HepG2 (cell line): ENCODE data around the gene LENEP. TPM values are rescaled to one million over a fixed set of nuclear protein-coding genes. Genes with fewer than 3 reads are reported as not detected.

ENCODE experiments used
- KLF15 ChIP-seq: sonication (generic); formaldehyde crosslinking; IDR thresholded peaks from 2 replicates; pipeline ENCODE4 v1.8.1; 2023; ENCODE audit warnings: borderline replicate concordance, mild to moderate bottlenecking, inconsistent platforms, missing genetic modification reagents, mixed read lengths
- NFAT5 ChIP-seq: sonication (generic); formaldehyde crosslinking; IDR thresholded peaks from 2 replicates; pipeline ENCODE4 v1.4.0; 2020; ENCODE audit warnings: missing genetic modification reagents
- SIX4 ChIP-seq: sonication (generic); formaldehyde crosslinking; IDR thresholded peaks from 2 replicates; pipeline ENCODE4 v1.4.0; 2020; ENCODE audit warnings: missing genetic modification reagents
- SMYD3 ChIP-seq: sonication (generic); formaldehyde crosslinking; IDR thresholded peaks from 2 replicates; pipeline ENCODE4 v1.8.1; 2023; ENCODE audit warnings: mild to moderate bottlenecking, missing genetic modification reagents
- SP1 ChIP-seq, 2 experiments: fragments of 450-650 bp in 1 of 2; sonication (generic) in 1 of 2; formaldehyde crosslinking in 1 of 2; IDR thresholded peaks; 2 replicates each; pipeline versions ENCODE4 v1.4.0 to v1.6.1; 2016 to 2020; ENCODE audit warnings: missing genetic modification reagents in 1 of 2
- TBP ChIP-seq: sonication (generic); formaldehyde crosslinking; IDR thresholded peaks from 2 replicates; pipeline ENCODE4 v1.5.0; 2020; ENCODE audit warnings: missing genetic modification reagents
- ZBTB7B ChIP-seq: sonication (generic); formaldehyde crosslinking; IDR thresholded peaks from 2 replicates; pipeline ENCODE4 v1.4.0; 2020; ENCODE audit warnings: missing genetic modification reagents
- ZNF33A ChIP-seq: sonication (generic); formaldehyde crosslinking; IDR thresholded peaks from 2 replicates; pipeline ENCODE4 v1.5.1; 2020; ENCODE audit warnings: missing genetic modification reagents, mild to moderate bottlenecking, moderate library complexity, borderline replicate concordance
- ZNF343 ChIP-seq: sonication (generic); formaldehyde crosslinking; IDR thresholded peaks from 2 replicates; pipeline ENCODE4 v1.4.0; 2020; ENCODE audit warnings: mild to moderate bottlenecking, missing genetic modification reagents
- ZNF749 ChIP-seq: sonication (generic); formaldehyde crosslinking; IDR thresholded peaks from 2 replicates; pipeline ENCODE4 v1.8.0; 2022; ENCODE audit warnings: mild to moderate bottlenecking, missing genetic modification reagents, moderate library complexity, borderline replicate concordance
- polyA plus RNA-seq, 8 experiments: library from polyadenylated mRNA; depleted of rRNA in 3 of 8; stranded (reverse) in 7 of 8; unstranded in 1 of 8; fragments of >200 nt; fragmentation: Illumina TruSeq in 4 of 8; extraction: Trizol in 4 of 8; gene quantifications; 2 replicates each; pipeline versions ENCODE4 v1.2.1 to v1.2.3, GENCODE V29; 2011 to 2016; ENCODE audit warnings: low read depth in 4 of 8, missing spikeins in 1 of 8, mixed read lengths in 1 of 8; ENCODE audit not compliant: insufficient read depth in 1 of 8
- total RNA-seq, 5 experiments: library from RNA; depleted of rRNA; stranded (reverse); fragments of >200 nt; fragmentation: Illumina TruSeq; extraction: Trizol; gene quantifications; 2 replicates each; pipeline ENCODE4 v1.2.3, GENCODE V29; 2016; ENCODE audit warnings: low read depth in 1 of 5
- TF ChIP-seq, protein P1 (sequence below): sonication (generic); formaldehyde crosslinking; IDR thresholded peaks from 2 replicates; pipeline ENCODE4 v1.5.0; 2020; ENCODE audit warnings: mild to moderate bottlenecking, missing genetic modification reagents, borderline replicate concordance
- TF ChIP-seq, protein P2 (sequence below): sonication (generic); formaldehyde crosslinking; IDR thresholded peaks from 2 replicates; pipeline ENCODE4 v1.4.0; 2020; ENCODE audit warnings: missing genetic modification reagents
- TF ChIP-seq, protein P3 (sequence below): sonication (generic); formaldehyde crosslinking; IDR thresholded peaks from 2 replicates; pipeline ENCODE4 v1.4.0; 2020; ENCODE audit warnings: low read depth, missing genetic modification reagents

Gene LENEP
- total and polyA plus RNA-seq, 2 of the 13 experiments (the other 11 are each of a cell fraction or from before 2014, with no cell fraction given) = 0.29 TPM; not detected in 1

DNA sequence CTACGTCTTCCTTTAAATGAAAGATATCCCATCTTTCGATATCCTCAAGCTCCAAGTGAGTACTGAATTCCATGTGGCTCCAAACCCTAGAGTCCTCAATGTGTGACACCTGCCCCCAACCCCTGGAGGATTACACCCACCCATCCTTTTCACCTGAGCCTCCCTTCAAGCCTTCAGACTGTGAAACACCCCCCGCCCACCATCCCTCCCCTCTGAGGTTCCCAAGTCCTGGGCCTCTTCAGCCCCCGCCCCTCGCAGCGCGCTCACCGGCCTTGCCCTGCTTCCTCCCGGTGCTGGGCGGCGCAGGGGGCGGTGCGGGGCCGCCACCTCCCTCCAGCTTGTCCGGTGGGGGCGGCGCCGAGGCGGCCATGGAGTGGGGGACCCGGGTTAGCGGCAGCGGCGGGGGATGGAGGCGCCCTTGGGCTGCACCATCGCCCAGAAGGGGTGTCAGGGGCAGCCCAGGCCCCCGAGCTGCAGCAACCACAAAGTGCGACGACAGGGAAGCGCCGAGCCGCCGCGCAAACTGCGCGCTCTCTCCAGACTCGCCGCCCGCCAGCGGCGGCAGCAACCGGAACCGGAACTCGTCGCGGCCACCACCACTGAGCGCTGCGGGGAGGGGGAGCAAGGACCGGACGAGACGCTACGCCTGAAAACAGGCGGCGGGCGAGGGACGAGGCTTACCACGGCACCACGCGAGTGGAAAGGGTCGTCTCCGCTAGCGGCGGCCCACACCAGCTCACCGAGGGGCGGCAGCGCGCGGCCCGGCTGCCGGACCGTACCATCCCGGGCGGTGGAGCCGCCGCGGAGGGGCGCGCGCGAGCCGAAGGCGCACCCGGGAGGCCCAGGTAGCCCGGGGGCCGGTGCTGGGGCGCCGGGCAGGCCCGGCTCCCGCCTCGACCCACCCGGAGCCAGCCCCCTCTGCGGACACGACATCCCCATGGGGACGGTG is 31.9 kb upstream of the LENEP start, which contains the start of gene PYGO2 (continued):
- no peak for TF ChIP-seq SIX4 (CRISPR knock-in tag)
- TF ChIP-seq ZNF33A (CRISPR knock-in tag) = no peak
- no peak for TF ChIP-seq SP1 (IDR thresholded peaks at IDR 0.05)
- TF ChIP-seq SP1 (CRISPR knock-in tag; IDR thresholded peaks at IDR 0.05) = peak; percentile 67
- peak; percentile 75; the same call in 1 of the 2 replicates for TF ChIP-seq NFAT5 (CRISPR knock-in tag)
- TF ChIP-seq TBP (CRISPR knock-in tag) = no peak
- TF ChIP-seq, protein P1, sequence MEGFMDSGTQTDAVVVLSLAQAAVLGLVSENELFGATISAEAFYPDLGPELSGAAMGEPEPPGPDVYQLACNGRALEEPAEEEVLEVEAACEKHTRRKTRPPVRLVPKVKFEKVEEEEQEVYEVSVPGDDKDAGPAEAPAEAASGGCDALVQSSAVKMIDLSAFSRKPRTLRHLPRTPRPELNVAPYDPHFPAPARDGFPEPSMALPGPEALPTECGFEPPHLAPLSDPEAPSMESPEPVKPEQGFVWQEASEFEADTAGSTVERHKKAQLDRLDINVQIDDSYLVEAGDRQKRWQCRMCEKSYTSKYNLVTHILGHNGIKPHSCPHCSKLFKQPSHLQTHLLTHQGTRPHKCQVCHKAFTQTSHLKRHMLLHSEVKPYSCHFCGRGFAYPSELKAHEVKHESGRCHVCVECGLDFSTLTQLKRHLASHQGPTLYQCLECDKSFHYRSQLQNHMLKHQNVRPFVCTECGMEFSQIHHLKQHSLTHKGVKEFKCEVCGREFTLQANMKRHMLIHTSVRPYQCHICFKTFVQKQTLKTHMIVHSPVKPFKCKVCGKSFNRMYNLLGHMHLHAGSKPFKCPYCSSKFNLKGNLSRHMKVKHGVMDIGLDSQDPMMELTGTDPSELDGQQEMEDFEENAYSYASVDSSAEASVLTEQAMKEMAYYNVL (CRISPR knock-in tag) = 0 out of 2 replicates have a peak, but pooled peaks have one; percentile 58
- peak; percentile 49; the same call in 1 of the 2 replicates for TF ChIP-seq ZNF749
- TF ChIP-seq, protein P2, sequence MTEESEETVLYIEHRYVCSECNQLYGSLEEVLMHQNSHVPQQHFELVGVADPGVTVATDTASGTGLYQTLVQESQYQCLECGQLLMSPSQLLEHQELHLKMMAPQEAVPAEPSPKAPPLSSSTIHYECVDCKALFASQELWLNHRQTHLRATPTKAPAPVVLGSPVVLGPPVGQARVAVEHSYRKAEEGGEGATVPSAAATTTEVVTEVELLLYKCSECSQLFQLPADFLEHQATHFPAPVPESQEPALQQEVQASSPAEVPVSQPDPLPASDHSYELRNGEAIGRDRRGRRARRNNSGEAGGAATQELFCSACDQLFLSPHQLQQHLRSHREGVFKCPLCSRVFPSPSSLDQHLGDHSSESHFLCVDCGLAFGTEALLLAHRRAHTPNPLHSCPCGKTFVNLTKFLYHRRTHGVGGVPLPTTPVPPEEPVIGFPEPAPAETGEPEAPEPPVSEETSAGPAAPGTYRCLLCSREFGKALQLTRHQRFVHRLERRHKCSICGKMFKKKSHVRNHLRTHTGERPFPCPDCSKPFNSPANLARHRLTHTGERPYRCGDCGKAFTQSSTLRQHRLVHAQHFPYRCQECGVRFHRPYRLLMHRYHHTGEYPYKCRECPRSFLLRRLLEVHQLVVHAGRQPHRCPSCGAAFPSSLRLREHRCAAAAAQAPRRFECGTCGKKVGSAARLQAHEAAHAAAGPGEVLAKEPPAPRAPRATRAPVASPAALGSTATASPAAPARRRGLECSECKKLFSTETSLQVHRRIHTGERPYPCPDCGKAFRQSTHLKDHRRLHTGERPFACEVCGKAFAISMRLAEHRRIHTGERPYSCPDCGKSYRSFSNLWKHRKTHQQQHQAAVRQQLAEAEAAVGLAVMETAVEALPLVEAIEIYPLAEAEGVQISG = peak; percentile 89
- peak; percentile 83; the same call in 1 of the 2 replicates for TF ChIP-seq ZNF343 (CRISPR knock-in tag)
- TF ChIP-seq ZBTB7B (CRISPR knock-in tag) = peak; percentile 55
- TF ChIP-seq, protein P3, sequence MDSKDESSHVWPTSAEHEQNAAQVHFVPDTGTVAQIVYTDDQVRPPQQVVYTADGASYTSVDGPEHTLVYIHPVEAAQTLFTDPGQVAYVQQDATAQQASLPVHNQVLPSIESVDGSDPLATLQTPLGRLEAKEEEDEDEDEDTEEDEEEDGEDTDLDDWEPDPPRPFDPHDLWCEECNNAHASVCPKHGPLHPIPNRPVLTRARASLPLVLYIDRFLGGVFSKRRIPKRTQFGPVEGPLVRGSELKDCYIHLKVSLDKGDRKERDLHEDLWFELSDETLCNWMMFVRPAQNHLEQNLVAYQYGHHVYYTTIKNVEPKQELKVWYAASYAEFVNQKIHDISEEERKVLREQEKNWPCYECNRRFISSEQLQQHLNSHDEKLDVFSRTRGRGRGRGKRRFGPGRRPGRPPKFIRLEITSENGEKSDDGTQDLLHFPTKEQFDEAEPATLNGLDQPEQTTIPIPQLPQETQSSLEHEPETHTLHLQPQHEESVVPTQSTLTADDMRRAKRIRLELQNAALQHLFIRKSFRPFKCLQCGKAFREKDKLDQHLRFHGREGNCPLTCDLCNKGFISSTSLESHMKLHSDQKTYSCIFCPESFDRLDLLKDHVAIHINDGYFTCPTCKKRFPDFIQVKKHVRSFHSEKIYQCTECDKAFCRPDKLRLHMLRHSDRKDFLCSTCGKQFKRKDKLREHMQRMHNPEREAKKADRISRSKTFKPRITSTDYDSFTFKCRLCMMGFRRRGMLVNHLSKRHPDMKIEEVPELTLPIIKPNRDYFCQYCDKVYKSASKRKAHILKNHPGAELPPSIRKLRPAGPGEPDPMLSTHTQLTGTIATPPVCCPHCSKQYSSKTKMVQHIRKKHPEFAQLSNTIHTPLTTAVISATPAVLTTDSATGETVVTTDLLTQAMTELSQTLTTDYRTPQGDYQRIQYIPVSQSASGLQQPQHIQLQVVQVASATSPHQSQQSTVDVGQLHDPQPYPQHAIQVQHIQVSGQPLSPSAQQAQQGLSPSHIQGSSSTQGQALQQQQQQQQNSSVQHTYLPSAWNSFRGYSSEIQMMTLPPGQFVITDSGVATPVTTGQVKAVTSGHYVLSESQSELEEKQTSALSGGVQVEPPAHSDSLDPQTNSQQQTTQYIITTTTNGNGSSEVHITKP (CRISPR knock-in tag) = peak; percentile 98
- TF ChIP-seq KLF15 (CRISPR knock-in tag) = no peak
- no peak for TF ChIP-seq SMYD3 (CRISPR knock-in tag)
